Activated T-cell treated with anti-CD3 and anti-CD28 coated beads, Interleukin-2, amount 50 U/mL, for 4 hours (primary cell): ENCODE data around the gene RPP25. TPM values are rescaled to one million over a fixed set of nuclear protein-coding genes. Genes with fewer than 3 reads are reported as not detected.

Experiments used
- ATAC-seq, 2 donors: fragments of 200-7000 bp; cut with Tn5 transposase; one replicate each; pipeline ENCODE4 v1.10.0; 2021
- DNase-seq: peaks from one replicate; pipeline ENCODE4 v3.0.0-alpha.2; 2020
- H3K27me3 Mint-ChIP-seq: one replicate; pipeline ENCODE4 v1.8.0; 2021; ENCODE audit warnings: low read depth, mixed read lengths
- H3K36me3 Mint-ChIP-seq: one replicate; pipeline ENCODE4 v1.8.0; 2022; ENCODE audit warnings: mixed read lengths; ENCODE audit not compliant: insufficient read depth
- H3K4me1 Mint-ChIP-seq: one replicate; pipeline ENCODE4 v1.8.0; 2021; ENCODE audit warnings: low read depth, mixed read lengths
- H3K4me3 Mint-ChIP-seq: one replicate; pipeline ENCODE4 v1.8.0; 2021; ENCODE audit warnings: mild to moderate bottlenecking, moderate library complexity, mixed read lengths
- H3K9me3 Mint-ChIP-seq: one replicate; pipeline ENCODE4 v1.8.0; 2021; ENCODE audit warnings: mixed read lengths
- total RNA-seq, 3 donors: library from RNA; stranded (reverse); gene quantifications; one replicate each; pipeline ENCODE4 v1.2.1, GENCODE V29; 2021

RPP25 gene
- total RNA-seq, result 10 to 100 TPM; 10.7 to 15.1 (median 13.3) TPM

GRCh38 chr15:74956648-74957475 lies at the start of gene RPP25:
TSS of gene RPP25 (minus strand) at chr15:74956772. CDS start at chr15:74956583, 189 bp downstream.
- peak; percentile 91 to 92 for ATAC-seq
- no peaks in the 10 kb centered on the region for H3K36me3 Mint-ChIP-seq
- H3K4me1 Mint-ChIP-seq, result peaks cover 31% of the 10 kb centered on the region

GRCh38 chr15:75002398-75002797 lies 45.8 kb upstream of the RPP25 start:
- H3K4me1 Mint-ChIP-seq, result no peaks in the 10 kb centered on the region
- no peaks in the 10 kb centered on the region for H3K9me3 Mint-ChIP-seq
- ATAC-seq (no peak), DNase-seq (no peak)
- H3K36me3 Mint-ChIP-seq, result no peaks in the 10 kb centered on the region
- peaks cover 18% of the 10 kb centered on the region for H3K27me3 Mint-ChIP-seq
- H3K4me3 Mint-ChIP-seq, result no peak overlapping the region

More at GRCh38 chr15:74956648-74957475, at the start of gene RPP25:
- Mint-ChIP-seq H3K4me3 (peak within 1 kb of the TSS; percentile 64), H3K27me3 (peaks cover 25% of the 10 kb centered on the region), H3K9me3 (no peaks in the 10 kb centered on the region)
- DNase-seq, result peak; percentile 69

- no peak overlapping the region for H3K4me3 Mint-ChIP-seq
- peaks cover 27% of the 10 kb centered on the region for H3K27me3 Mint-ChIP-seq
- ATAC-seq (no peak), DNase-seq (no peak)
- peaks cover 6% of the 10 kb centered on the region for H3K4me1 Mint-ChIP-seq
- H3K9me3 Mint-ChIP-seq, result no peaks in the 10 kb centered on the region
- no peaks in the 10 kb centered on the region for H3K36me3 Mint-ChIP-seq
These were observed 44.7 kb upstream of the RPP25 start for GRCh38 chr15:75001310-75001709.

GRCh38 chr15:74997543-74997942 lies 41.0 kb upstream of the RPP25 start:
- Mint-ChIP-seq H3K4me3 (no peak overlapping the region), H3K36me3 (no peaks in the 10 kb centered on the region), H3K4me1 (peaks cover 16% of the 10 kb centered on the region), H3K9me3 (no peaks in the 10 kb centered on the region), H3K27me3 (peaks cover 28% of the 10 kb centered on the region)
- DNase-seq, result no peak
- no peak for ATAC-seq

GRCh38 chr15:74997141-74997540 lies 40.6 kb upstream of the RPP25 start:
- Mint-ChIP-seq H3K36me3 (no peaks in the 10 kb centered on the region), H3K4me3 (no peak overlapping the region), H3K9me3 (no peaks in the 10 kb centered on the region), H3K27me3 (peaks cover 25% of the 10 kb centered on the region), H3K4me1 (peaks cover 16% of the 10 kb centered on the region)
- no peak for ATAC-seq
- no peak for DNase-seq

GRCh38 chr15:74995779-74996765 lies 39.5 kb upstream of the RPP25 start:
- Mint-ChIP-seq H3K4me3 (peak overlapping the region; percentile 91), H3K36me3 (no peaks in the 10 kb centered on the region), H3K9me3 (no peaks in the 10 kb centered on the region), H3K4me1 (peaks cover 16% of the 10 kb centered on the region), H3K27me3 (peaks cover 29% of the 10 kb centered on the region)
- ATAC-seq (no peak), DNase-seq (no peak)

GRCh38 chr15:74995182-74995778 lies 38.7 kb upstream of the RPP25 start, which contains the start of gene SCAMP5:
TSS of gene SCAMP5 (plus strand) at chr15:74995563. CDS start at chr15:75011840, 16,277 bp downstream.
- DNase-seq (peak; percentile 86), ATAC-seq (peak; percentile 98)
- H3K36me3 Mint-ChIP-seq, result no peaks in the 10 kb centered on the region
- peaks cover 29% of the 10 kb centered on the region for H3K27me3 Mint-ChIP-seq
- H3K9me3 Mint-ChIP-seq, result no peaks in the 10 kb centered on the region
- H3K4me3 Mint-ChIP-seq, result peak within 1 kb of the TSS; percentile 91
- peaks cover 16% of the 10 kb centered on the region for H3K4me1 Mint-ChIP-seq

GRCh38 chr15:74994685-74995084 lies 38.1 kb upstream of the RPP25 start:
- no peaks in the 10 kb centered on the region for H3K9me3 Mint-ChIP-seq
- no peaks in the 10 kb centered on the region for H3K36me3 Mint-ChIP-seq
- no peak for ATAC-seq
- no peak for DNase-seq
- peak overlapping the region; percentile 91 for H3K4me3 Mint-ChIP-seq
- peaks cover 16% of the 10 kb centered on the region for H3K4me1 Mint-ChIP-seq
- peaks cover 29% of the 10 kb centered on the region for H3K27me3 Mint-ChIP-seq

GRCh38 chr15:74994236-74994635 lies 37.7 kb upstream of the RPP25 start:
- Mint-ChIP-seq H3K4me3 (peak overlapping the region; percentile 91), H3K36me3 (no peaks in the 10 kb centered on the region), H3K27me3 (peaks cover 27% of the 10 kb centered on the region), H3K4me1 (peaks cover 16% of the 10 kb centered on the region), H3K9me3 (no peaks in the 10 kb centered on the region)
- no peak for ATAC-seq
- no peak for DNase-seq

GRCh38 chr15:74992619-74993018 lies 36.0 kb upstream of the RPP25 start:
- Mint-ChIP-seq H3K4me3 (no peak overlapping the region), H3K36me3 (no peaks in the 10 kb centered on the region), H3K9me3 (no peaks in the 10 kb centered on the region), H3K4me1 (peaks cover 16% of the 10 kb centered on the region), H3K27me3 (peaks cover 16% of the 10 kb centered on the region)
- DNase-seq (no peak), ATAC-seq (no peak)

GRCh38 chr15:74989527-74989926 lies 33.0 kb upstream of the RPP25 start:
- DNase-seq, result no peak
- no peak overlapping the region for H3K4me3 Mint-ChIP-seq
- ATAC-seq, result no peak
- no peaks in the 10 kb centered on the region for H3K4me1 Mint-ChIP-seq
- H3K27me3 Mint-ChIP-seq, result peaks cover 10% of the 10 kb centered on the region
- no peaks in the 10 kb centered on the region for H3K36me3 Mint-ChIP-seq
- no peaks in the 10 kb centered on the region for H3K9me3 Mint-ChIP-seq

- no peak overlapping the region for H3K4me3 Mint-ChIP-seq
- peaks cover 11% of the 10 kb centered on the region for H3K27me3 Mint-ChIP-seq
- H3K36me3 Mint-ChIP-seq, result no peaks in the 10 kb centered on the region
- DNase-seq, result no peak
- H3K9me3 Mint-ChIP-seq, result no peaks in the 10 kb centered on the region
- H3K4me1 Mint-ChIP-seq, result peaks cover 7% of the 10 kb centered on the region
- peak in 1 of 2 donors; percentile 13 for ATAC-seq
These were observed 31.6 kb upstream of the RPP25 start for GRCh38 chr15:74988007-74988800.

GRCh38 chr15:74983725-74984231 lies 27.2 kb upstream of the RPP25 start:
- Mint-ChIP-seq H3K36me3 (no peaks in the 10 kb centered on the region), H3K27me3 (peaks cover 15% of the 10 kb centered on the region), H3K4me3 (no peak overlapping the region), H3K9me3 (no peaks in the 10 kb centered on the region), H3K4me1 (peaks cover 7% of the 10 kb centered on the region)
- DNase-seq, result no peak
- peak; percentile 98 for ATAC-seq
